Medulla oblongata (tissue), 1 donor: ENCODE results near the gene MAGI1.

Experiments
- DNase-seq: peaks from one replicate; pipeline ENCODE4 v3.0.0-alpha.2; 2015; ENCODE audit errors: extremely low spot score

The MAGI1 gene

DNA sequence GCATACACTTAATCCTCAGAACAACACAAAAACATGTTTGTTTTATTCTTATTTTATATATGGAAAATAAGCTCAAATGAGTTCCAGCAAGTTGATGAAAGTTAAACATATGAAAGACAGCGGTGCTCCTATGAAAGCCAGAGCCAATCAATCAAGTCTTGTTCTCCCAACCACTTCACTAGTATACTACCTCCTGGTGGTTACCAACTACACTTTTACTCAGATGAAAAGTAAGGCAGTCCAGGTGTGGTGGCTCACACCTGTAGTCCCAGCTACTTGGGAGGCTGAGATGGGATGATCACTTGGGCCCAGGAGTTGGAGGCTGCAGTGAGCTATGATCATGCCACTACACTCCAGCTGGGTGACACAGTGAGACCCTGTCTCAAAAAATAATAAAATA lies 66.0 kb downstream of the MAGI1 start:
- no peak for DNase-seq

DNA sequence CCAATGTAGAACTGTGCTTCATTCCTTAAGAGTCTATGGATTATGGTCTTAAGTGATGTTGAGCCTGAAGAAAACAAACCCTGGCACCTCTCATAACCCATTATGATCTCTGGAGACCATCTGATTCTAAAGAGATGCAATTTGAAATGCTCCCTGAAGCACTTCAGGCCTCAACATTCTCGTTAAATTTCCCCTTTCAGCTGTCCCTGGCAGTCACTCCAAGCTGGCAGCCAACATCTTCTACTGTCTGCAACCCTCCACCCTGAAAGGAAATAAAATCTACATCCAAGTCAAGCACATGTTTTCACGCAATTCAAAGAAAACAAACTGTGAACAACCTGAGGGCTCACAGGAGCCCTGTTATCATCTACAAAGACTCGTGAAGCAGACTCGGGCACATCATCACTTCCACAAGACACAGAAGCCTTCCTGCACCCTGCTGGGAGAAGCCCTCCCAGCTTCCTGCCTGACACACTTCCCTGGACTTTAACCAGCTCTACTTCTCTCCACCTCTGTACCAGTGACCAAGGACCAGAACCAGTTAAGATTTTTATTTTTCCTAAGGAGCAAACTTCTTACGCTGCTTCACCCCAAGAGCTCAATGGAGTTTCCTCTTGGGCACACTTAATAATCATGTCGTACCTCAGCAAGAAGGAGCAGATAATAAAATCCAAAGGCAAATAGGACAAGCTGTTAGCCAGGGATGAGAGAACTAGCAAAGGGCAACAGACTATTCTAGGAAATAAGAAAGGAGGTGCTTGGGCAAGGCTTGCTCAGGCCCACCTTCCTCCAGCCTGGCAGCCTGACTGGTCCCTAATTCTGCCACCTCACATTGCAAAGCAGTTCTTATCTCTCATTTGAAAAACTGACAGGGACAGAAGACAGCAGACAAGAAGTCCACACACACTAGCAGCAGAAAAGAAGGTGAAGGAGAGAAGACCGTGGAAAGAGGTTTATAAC lies 67.1 kb downstream of the MAGI1 start:
- no peak for DNase-seq

DNA sequence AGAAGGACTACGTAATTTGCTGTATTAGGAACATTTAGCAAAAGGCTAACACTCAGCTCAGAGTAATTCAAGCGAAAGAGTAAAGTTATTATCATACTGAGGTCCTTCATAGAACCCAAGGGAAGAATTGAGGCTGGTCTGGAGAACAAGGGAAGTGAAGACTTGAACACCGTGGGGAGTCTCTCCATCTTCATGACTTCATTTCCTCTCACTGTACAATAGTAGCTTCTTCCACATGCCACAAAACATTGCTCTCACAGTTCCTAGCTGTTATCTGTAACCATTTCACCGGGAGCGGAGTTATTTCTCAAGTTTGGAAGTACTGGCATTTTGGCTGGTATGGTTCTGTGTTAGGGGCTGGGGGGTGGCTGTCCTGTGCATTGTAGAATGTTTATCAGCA lies 69.7 kb downstream of the MAGI1 start:
- no peak for DNase-seq

DNA sequence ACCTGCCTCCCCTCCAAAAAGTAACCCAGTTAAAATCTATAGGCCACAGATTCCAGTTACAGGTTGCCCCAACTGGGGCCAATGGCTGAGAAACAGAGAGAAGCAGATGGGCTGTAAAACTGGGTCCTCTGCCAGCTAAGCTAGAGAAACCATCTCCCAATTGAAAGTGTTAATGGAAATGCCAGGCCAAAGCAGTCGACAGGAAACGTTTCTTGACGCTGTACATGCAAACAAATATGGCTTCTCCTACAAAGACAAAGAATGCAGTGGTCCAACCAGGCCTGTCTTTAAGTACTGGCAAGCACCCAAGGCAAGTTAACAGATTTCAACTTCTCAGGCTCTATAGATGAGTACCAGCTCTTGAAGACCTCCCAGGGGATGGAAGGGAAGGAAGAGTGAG lies 71.3 kb downstream of the MAGI1 start:
- no peak for DNase-seq

DNA sequence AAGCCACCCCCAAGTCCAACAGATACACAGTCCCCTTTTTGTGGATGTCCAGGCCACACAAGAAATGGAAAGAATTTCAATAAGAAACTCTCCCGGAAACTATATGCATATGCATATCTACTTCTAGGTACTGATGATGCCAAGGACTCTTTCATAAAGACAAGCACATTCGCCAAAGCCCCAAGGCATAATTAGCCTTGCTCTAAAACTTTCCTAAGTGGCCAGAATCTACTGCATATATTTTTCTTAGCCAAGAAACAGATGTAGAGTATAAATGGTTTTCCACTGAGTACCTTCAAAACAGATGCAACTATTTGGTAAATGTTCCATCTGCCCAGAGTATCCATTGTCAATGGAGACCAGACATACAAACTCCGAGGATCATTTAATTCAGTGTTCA lies 73.9 kb downstream of the MAGI1 start:
- DNase-seq = no peak

DNA sequence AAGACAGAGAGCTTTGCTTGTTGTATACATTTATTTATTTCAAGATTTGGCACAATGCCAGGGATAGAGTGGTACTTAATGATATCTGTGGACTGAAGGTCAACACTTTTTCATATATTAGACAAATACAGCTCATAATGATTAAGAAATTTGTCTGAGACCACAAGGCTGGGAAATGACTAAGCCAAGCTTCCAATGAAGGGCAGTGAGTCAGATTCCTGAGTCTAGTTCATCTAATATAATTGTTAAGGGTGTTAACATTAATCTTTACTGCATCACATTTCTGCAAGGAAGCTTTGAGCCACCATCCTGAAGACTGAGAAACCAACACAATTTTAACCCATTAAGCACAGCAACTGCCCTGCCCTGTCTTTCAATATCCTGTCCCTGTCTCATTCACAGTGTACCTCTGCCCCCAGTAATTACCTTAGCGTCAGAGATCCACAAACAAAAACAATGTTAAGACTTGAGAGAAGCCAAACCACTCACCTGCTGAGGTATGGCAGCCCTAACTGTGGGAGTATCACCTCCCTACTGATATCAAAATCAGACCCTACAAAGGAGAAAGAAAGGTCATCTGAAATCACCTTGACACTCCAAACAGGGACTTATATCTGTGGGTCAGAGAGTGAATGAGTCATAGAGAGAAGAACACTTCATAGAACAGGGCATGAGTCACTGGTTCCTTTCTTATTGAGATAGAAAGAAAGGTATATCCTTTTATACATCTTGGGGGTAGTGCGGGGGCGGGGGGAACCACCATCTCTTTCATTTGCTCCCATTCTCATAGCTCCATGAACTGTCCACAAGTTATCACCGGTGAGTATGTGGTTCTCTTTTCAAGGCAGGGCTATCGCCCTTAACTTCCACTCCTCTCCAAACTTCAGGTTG lies 74.7 kb downstream of the MAGI1 start:
- no peak for DNase-seq

DNA sequence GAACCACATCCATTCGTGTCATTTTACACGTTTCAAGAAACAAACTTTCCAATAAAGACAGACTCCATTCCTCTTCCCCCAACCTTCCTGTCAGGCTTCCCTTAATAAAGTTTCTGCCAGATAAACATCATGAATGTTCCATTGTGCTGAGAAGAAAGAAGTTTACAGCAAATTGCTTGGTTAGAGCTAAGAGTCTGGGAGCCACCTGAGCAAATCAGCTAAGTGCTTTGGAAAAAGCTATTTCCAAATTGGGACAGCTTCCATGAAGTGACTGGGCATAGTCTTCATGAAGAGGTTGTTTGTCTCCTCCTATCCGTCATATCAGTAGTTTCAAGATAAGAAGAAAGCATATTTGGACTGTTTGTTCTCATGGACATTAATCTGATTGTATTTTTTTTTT lies 77.0 kb downstream of the MAGI1 start:
- DNase-seq = no peak

DNA sequence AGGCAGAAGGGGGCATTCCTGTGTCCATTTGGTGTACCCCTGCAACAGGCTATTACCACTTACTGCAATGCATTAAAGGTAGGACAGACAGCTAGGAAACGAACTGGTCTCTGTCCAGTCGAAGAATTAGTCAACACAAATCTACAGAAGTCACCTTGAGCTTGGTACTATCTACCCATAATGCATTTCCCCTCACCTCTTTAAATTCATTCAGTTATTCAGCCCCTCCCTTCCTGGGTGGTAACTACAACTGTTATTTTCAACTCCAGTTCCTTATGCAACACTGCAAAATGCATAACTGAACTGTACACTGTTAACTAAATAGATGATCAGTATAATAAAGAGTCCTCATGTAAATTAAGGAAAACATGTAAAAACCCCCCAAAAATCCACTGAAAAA lies 77.6 kb downstream of the MAGI1 start:
- DNase-seq = no peak

DNA sequence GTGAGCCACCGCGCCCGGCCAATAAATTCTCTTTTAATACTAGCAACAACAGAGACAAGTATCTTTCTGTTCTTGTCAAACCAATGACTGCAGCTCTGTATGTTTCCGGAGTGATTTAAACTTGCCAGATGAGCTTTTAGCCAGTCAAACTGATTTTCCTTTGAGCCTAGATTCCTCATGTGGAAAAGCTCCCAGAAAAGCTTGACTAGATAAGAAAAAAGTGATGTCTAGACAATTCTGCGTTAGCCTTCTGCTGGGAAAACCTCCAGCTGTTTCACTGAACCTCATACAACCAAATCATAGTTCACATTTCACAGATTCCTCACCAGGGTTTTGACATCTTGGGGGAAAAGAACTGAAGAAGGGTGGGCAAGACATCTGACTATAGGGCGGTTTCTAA lies 78.6 kb downstream of the MAGI1 start:
- no peak for DNase-seq

DNA sequence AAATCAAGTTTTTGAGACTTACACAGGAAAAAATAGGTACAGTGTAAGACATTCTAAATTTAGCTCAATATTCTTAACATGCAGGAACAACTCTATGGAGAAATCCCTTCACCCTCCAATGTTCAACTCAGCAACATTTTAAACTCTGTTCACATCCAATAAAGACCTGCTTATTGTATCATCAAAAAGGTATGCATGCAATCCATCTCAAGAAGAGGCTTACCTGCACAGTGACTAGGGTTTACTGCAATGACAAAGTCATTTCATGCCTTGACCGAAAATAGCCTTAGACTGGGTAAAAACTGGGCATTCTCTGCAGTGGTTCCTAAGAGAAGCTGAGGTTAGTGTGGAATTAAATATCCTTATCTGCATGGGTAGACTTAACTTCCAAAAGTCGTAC lies 80.5 kb downstream of the MAGI1 start:
- DNase-seq = no peak

DNA sequence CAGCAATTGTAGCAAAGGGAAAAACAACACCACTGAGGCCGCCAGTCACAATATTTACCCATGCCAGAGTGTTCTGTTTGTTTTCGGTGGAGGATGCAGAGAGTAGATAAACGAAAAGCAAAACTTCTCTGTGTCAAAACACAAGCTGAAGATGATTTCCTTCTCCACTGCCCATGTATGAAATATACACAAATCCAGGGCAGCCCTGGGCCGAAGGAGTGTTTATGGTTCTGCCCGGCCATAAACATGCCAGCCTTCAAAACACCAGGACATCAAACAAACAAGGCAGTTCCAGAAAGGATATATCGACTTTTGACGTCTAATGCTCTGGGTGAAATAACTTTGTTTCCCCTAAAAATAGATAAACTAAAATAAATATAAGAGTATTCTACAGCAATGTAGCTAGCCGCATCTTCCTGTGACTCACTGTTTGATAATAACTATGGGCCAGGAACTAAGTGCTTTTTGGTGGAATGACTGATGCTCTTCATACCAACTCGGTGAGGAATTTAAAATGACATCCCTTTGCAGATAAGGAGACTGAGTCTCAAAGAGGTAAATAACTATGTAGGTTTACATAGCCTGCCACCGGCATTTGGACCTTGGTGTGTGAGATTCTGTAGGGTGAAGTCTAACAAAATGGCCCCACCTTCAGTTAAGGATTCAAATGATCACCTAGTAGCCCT lies 82.8 kb downstream of the MAGI1 start:
- DNase-seq = no peak

DNA sequence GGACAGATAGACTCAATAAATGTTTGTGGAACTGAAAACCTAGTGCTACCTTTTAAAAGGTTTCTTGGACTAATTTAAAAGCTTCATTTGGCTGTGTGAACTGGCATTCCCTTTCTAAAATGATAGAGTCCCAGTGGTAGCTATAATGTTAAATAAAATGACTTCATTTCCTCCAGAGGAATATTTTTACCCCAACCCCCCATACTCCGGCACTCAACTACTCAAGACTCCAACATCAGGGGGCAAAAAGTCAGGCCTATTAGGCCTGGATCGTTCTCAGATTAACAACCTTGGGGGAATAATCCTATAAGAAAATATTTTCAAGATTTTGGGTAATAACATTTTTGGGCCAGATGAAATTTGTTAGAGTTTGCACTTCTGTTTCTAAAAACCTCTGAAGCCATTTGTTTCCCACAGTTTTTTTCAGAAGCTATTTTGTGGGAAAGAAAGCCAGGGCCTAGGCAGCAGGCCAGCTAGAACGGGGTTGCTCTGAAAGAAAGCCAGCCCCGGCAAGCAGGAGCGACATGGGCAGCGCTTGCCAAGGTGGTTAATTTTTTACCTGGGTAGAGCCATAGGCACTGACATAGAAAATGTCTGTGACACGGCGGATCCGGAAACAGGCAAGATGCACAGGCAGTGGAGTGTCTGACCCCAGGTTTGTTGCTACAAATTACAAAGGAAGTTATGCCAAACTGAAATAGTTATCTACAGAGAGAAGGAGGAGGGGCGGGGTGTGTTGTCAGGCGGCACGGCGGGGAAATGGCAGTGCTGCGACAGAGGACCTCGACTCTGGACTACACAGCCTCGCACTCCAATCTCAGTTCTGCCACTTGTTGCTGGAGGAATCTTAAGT lies 84.6 kb downstream of the MAGI1 start:
- DNase-seq = peak; percentile 46

DNA sequence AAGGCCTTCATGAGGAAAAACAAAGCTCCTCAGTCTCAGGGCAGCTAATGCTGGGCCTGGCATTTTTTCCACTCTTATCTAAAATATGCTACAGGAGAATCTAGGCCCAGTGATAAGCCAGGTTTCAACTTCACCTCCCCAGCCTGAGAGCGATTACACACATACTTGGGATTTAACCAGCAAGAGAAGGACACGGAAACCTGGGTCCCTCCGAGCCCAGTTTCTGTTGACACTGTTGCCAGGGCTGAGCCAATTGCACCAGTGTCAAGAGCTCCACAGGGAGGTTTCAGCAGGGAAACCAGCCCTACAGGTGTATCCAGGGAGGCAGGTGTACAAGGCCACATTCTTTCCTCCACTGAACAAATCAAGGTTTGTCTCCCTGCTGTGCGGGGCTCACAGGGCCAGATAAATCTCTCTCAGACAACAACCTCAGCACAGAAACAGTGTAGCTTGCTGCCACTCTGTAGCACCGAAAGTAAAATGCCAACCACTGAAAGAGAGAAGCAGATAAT lies 85.4 kb downstream of the MAGI1 start:
- peak; percentile 19 for DNase-seq

DNA sequence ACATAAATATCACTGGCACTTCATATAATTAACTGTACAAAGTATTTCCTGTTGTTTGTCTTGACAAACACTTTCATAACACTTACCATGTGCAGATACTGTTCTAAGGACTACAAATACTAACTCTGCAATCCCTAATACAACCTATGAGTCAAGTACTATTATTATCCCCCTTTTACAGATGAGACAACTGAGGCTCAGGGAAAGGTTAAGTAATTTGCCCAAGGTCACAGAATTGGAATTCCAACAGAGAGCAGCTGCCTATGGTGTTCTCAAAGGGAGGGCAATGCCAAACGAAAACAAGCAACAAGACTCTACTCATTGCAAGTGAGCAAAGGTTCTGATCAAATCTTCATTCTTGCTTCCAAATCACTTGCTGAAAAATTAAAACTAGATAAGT lies 85.9 kb downstream of the MAGI1 start:
- no peak for DNase-seq

DNA sequence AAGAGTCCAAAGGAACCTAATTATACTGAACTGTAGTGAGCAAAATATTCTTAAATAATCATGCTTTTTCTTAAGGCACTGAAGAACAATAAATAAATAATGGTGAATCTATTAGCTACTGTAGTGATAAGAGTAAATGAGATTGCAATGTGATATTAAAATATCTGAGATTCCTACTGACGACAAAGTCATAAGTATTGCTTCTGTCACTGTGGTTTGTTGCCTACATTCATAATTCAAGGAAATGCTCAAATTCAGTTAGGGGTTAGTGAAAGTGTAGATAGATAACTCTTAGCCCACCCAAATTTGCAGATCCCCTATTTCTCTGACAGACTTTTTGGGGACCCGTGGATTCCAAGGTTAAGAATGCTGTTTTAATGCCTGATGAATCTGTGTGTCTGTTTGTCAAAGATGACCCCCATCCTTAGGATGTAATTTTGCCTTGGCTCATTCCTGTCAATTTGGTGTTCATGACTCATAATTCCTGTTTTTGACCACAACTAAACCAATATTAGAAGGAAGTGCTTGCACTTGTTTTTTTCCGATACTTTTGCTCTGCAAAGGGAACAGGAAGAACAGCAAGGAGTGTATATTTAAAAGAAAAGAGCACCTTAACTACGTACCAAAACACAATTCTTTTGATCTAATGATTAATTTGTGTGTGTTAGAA lies 86.7 kb downstream of the MAGI1 start:
- DNase-seq = no peak

DNA sequence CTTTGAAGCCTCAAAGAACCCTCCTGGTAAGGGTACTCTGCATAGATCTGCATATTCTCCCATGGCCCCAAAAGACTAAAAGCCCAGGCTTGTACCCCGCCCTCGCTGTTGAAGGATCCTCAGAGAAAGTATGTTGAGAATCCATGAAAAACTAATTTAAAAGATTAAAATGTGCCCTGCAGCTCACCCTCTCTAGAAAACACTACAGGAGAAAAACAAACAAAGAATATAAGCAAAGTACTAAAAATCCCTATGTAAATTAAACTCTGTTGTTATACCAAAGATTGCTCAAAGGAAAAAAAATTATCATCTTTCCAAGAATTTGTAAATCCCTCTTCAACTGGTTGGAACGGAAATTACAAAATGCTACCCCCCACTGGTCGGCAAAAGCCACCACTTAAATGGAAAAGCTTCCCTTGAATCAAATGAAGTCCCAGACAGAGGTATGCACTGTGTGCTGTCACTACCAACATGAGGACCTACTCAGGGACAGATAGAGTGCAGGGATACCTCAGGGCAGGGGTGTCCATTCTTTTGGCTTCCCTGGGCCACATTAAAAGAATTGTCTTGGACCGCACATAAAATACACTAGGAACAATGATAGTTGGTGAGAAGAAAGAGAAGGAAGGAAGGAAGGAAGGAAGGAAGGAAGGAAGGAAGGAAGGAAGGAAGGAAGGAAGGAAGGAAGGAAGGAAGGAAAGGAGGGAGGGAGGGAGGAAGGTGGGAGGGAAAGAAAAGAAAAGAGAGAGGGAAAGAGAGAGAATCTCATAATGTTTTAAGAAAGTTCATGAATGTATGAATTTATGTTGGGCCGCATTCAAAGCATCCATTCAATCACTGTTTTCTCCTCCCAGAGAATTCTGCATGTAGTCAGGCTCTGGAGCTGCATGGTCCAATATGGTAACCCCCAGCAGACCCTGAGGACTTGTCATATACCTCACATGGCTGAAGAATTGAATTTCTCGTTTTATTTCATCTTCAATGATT lies 88.1 kb downstream of the MAGI1 start:
- no peak for DNase-seq

DNA sequence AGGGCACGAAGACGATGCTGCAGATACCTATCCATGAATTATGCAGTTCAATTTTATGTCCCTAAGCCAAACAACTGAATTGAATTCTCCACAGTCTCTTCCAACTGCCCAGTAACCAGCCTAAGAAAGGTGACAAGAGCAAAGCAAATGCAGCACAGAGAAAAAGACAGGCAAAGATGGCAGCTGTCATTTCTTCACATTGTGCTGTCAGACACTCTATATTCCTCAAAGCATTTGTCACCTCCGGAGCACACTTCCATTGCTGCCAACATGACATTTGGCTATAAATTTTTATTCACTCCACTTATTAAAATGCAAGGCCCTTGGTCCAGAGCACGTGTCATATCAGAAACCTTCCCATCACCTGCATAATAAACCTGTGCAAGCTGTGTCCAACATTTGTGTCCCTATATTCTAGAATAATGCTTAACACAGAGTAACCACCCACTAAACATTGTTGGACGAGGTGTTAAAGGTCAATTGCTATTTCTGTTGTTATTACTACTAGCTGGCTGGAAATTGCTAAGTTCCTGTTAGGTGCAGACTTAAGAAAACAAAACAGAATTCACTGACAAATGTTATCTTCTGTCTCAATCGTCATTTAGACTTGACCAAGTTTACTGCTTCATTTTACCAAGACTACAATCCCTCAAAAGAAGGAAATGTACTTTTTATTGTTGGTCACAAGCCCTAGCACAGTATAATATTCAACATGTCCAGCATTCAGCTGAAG lies 89.7 kb downstream of the MAGI1 start:
- no peak for DNase-seq

DNA sequence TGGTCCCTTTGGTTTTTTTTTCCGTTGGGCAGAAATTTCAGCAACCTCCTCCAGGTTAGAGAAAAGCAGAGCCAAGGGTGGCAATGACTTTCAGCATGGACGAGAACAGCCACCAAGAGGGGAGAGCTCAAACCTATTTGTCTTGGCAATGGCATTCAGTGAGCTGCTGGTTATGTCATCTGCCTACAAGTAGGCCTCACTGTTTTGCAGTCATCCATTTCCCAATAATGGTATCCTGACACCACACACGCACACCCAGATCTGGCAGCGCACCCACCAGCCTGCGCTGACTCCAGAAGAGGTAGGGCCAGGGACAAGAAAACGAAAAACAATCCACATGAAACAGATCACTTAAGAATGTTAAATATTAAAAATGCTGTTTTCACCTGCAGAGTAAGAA lies 92.3 kb downstream of the MAGI1 start:
- no peak for DNase-seq

DNA sequence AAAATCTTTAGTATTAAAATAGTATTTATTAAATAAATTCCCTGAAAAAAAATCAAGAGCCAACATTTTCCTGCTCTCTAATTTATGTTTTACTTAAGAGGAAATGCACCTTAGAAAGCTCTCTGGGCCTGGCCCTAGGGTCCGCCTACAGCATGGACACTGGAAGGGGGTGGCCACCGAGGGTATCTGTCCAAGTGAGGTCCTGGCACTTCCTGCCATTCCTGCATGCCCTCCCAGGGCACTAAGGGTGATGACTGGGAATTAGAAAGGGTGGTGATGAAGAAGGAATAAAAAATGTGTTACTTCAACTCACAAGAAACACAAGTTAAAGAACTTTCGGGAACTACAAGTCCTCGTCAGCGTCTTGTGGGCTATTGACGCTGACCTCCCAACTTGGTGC lies 92.8 kb downstream of the MAGI1 start:
- DNase-seq = no peak
